ENCODE measurements around the gene SREBF2. TPM values are rescaled to one million over a fixed set of nuclear protein-coding genes. Genes with fewer than 3 reads are reported as not detected.

SREBF2 gene
- total RNA-seq (2022; extraction: Qiagen RNA extraction): 24.7 to 30.4 TPM (median 28.5 TPM) in 5 replicates

DNA sequence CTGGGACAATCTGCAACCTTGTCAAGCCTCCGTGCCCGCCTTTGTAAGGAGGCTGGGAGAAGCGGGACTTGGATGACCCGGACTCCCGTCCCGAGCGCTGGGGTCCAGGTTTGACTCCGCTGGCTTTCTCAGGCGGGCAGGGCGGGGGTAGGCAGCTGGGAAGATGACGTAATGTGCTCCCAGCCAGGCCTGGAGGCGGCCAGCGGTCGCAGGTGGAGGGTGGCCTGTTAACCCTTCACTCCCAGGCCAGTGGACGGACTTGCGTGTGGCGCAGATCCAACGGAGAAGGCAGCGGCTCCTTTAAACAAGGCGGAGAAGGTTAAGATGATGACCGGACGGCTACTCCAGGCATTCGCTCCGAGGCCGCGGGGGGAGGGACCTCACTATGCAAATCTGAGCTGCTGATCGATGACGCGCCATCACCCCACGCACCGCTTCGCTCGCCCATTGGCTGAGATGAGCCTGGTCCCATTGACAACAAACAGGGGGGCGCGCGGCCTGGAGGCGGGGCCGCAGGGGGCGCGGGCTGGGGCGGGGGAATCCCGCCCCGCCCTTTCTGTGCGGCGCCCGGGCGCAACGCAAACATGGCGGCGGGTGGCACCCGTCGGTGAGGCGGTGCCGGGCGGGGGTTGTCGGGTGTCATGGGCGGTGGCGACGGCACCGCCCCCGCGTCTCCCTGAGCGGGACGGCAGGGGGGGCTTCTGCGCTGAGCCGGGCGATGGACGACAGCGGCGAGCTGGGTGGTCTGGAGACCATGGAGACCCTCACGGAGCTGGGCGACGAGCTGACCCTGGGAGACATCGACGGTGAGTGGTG is at the start of gene SREBF2:
SREBF2 (plus strand) TSS at position 553 of the 816 bp plus-strand sequence; CDS start at position 719, 166 bp downstream.

DNA sequence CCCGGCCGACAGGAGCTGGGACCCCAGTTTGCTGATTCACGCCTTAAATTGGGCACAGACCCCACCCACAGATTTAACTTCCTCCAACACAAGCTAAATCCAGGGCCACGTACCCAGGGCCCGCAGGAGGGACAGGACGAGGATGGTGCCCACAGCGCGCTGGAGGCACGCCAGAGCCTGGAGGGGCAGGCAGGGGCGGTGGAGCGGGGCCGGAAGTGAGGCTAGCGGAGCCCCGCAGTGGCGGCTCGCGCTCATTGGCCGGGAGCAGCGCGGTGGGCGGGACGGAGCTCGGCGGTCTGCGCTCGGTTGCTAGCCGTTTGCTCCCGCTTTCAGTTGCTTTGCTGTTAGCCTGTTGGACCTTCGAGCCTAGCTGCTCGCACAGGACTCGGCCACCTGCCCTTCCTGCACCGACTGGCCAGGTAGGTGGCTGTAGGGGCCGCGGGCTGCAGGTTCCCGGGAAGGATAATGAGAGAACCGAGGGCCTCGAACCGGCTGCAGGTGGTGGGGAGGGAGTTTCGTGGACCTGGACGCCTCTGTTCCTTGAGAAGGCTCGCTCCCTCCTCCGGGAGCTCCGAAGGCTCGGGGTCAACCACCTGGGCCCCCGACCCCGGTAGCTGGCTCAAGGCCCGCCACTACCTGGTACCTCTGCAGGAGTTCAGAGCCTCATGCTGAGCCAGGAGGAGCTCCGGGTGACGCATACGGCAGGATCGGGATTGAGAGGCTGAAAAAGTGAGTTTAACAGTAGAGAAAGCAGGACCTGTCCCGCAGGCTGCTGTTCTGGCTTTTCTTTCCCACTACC is 32.4 kb upstream of the SREBF2 start, which contains the start of gene CCDC134:
CCDC134 (plus strand) TSS at position 332 of the 799 bp plus-strand sequence. CDS start 8,212 bp downstream, outside the sequence.

DNA sequence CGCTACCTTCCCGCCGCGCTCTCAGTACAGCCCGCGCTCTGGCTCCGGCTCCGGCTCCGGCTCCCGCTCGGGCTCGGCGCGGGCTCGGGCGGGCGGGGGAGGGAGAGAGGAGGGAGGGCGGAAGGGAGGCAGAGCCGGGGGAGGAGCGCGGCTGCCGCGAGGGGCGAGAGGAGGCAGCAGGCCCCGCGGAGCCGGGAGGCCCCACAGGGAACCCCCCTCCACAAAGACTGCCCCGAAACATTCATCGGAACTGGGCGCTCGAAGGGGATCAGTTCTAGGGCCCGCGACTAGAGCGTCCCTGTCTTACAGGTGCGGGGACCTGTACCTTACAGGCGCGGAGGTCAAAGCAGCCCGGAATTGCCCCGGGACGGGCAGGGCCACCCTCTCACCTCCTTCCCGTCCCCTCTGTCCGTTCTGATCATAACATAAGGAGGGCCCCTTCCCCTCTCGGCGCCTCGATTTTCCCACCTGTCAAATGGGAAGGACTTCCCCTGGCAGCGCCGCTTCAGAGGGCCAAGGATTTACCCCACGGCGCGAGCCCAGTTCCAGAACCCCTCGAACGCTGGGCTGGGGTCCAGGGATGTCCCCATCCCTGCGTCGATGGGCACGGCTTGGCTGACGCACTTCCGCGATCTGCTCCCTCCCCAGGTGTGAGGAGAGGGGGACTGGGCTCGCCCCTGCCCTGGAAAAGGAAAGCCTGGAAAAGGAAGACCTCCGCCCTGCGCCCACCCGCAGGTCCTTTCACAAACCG is 82.3 kb downstream of the SREBF2 start, which contains the start of gene SHISA8:
SHISA8 (minus strand) TSS at position 40 of the 751 bp plus-strand sequence. CDS start 407 bp downstream, outside the sequence.

DNA sequence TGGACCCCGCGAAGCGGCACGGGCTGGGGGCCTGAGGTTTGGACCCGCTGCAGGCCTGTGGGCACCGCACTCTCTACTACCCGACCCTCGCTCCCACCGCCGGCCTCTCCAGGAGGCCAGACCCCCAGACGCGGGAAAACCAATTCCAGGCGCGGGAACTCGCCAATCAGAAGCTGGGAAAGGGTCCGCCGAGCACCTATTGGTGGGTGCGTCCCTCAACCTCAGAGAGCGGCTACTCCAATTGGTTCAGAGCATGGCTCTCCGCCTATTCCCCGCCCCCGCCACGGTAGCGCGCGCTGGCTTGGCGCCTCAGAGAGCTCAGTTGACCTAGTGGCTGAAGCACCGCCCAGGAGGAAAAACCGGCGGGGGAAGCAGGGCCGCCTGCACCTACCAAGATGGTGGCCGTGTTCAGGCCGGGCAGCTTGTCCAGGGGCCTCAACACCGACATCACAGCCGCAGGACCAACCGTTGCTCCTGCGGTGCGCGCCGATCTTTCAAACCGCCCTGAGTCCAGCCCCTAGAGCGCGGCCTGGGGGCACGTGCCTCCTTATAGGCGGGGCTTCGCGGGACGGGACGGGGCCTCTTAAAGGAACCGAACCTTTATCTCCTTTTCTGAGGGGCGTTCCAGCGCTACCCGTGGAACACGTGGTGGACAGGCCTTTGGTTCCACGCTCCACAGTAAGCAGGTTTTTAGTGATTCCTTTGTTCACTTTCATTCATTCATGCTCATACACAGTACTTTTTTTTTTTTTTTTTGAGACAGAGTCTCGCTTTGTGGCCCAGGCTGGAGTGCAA is 113.9 kb downstream of the SREBF2 start, which contains the start of gene CENPM:
CENPM (minus strand) TSS at position 524 of the 795 bp plus-strand sequence; CDS start at position 448, 76 bp downstream.

DNA sequence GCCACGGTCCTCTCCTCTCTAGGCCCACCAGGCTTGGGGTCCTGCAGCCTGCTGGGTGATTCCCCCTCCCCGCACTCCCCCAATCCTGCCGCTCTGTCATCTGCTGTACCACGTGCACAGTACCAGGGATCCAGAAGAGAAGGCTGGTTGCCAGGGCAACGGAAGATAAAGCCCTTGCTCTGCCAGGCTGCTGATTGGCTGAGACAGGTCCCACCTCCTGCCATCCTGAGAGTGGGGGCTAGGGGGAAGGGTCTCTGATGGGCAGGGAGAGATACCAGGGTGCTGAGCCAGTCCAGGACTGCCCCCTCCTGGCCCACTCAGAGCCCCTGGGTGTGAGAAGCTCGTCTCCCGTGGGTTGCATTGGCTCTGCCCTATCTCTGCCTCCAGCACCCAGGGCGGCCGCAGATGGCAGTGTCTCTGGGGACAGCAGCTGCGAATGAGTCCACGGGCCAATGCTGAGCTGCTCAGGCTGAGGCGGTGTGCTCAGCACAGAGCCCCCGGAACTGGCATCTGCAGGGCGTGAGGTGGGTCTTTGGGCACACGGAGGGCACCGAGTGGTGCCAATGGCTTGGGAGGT is 119.1 kb downstream of the SREBF2 start, which contains the start of gene SMIM45:
SMIM45 (plus strand) TSS at position 253 of the 577 bp plus-strand sequence.

Other genes with a start within 250 kb of the SREBF2 start
- 26.3 to 31.9 TPM (median 30.1 TPM) in 5 replicates for gene PMM1, start 243.3 kb upstream of the SREBF2 start, total RNA-seq (2022; extraction: Qiagen RNA extraction)
- 12.9 to 15.0 TPM (median 14.6 TPM) in 5 replicates for gene DESI1, start 212.1 kb upstream of the SREBF2 start, total RNA-seq (2022; extraction: Qiagen RNA extraction)
- 274 to 333 TPM (median 295 TPM) in 5 replicates for gene XRCC6, start 211.8 kb upstream of the SREBF2 start, total RNA-seq (2022; extraction: Qiagen RNA extraction)
- 96.4 to 198 TPM (median 177 TPM) in 5 replicates for gene SNU13, start 144.2 kb upstream of the SREBF2 start, total RNA-seq (2022; extraction: Qiagen RNA extraction)
- not detected in 5 replicates for gene MEI1, start 133.6 kb upstream of the SREBF2 start, total RNA-seq (2022; extraction: Qiagen RNA extraction)
- 2.7 to 3.1 TPM (median 2.8 TPM) in 5 replicates for gene CCDC134, start 32.4 kb upstream of the SREBF2 start, total RNA-seq (2022; extraction: Qiagen RNA extraction)
- gene SHISA8, start 82.0 kb downstream of the SREBF2 start, total RNA-seq (2022; extraction: Qiagen RNA extraction): 0.18 to 0.30 TPM (median 0.23 TPM) in 4 of 5 replicates, not detected in the other
- gene TNFRSF13C, start 93.7 kb downstream of the SREBF2 start, total RNA-seq (2022; extraction: Qiagen RNA extraction): 0.12 to 0.23 TPM (median 0.14 TPM) in 5 replicates
- gene CENPM, start 114.0 kb downstream of the SREBF2 start, total RNA-seq (2022; extraction: Qiagen RNA extraction): 27.0 to 40.5 TPM (median 35.9 TPM) in 5 replicates
- gene SEPTIN3, start 136.3 kb downstream of the SREBF2 start, total RNA-seq (2022; extraction: Qiagen RNA extraction): 0.90 to 1.2 TPM (median 1.1 TPM) in 5 replicates
- gene WBP2NL, start 165.7 kb downstream of the SREBF2 start, total RNA-seq (2022; extraction: Qiagen RNA extraction): 0.06 to 0.13 TPM (median 0.06 TPM) in 4 of 5 replicates, not detected in the other
- 6.1 to 7.2 TPM (median 7.2 TPM) in 5 replicates for gene NAGA, start 237.7 kb downstream of the SREBF2 start, total RNA-seq (2022; extraction: Qiagen RNA extraction)
- not detected in 5 replicates for gene PHETA2, start 241.1 kb downstream of the SREBF2 start, total RNA-seq (2022; extraction: Qiagen RNA extraction)
- 23.0 to 45.8 TPM (median 40.7 TPM) in 5 replicates for gene SMDT1, start 246.6 kb downstream of the SREBF2 start, total RNA-seq (2022; extraction: Qiagen RNA extraction)